Glutamatergic neuron (in vitro differentiated cells): ENCODE results near the gene LIPN. TPM values are rescaled to one million over a fixed set of nuclear protein-coding genes. Genes with fewer than 3 reads are reported as not detected.

Experiments used
- DNase-seq: peaks from one replicate; pipeline ENCODE4 v3.0.0; 2022
- H3K27ac Mint-ChIP-seq: one replicate; pipeline ENCODE4 v1.8.0; 2020; ENCODE audit warnings: mild to moderate bottlenecking, mixed read lengths, inconsistent platforms; ENCODE audit not compliant: unreplicated experiment
- H3K27me3 Mint-ChIP-seq: one replicate; pipeline ENCODE4 v1.8.0; 2020; ENCODE audit warnings: mild to moderate bottlenecking, moderate library complexity, mixed read lengths, inconsistent platforms; ENCODE audit not compliant: unreplicated experiment
- H3K36me3 Mint-ChIP-seq: one replicate; pipeline ENCODE4 v1.8.0; 2020; ENCODE audit warnings: mild to moderate bottlenecking, mixed read lengths, inconsistent platforms; ENCODE audit not compliant: unreplicated experiment
- H3K4me1 Mint-ChIP-seq: one replicate; pipeline ENCODE4 v1.8.0; 2020; ENCODE audit warnings: mild to moderate bottlenecking, low read depth, mixed read lengths, inconsistent platforms; ENCODE audit not compliant: unreplicated experiment
- H3K4me3 Mint-ChIP-seq: one replicate; pipeline ENCODE4 v1.8.0; 2020; ENCODE audit warnings: mild to moderate bottlenecking, mixed read lengths, inconsistent platforms; ENCODE audit not compliant: unreplicated experiment
- H3K9me3 Mint-ChIP-seq: one replicate; pipeline ENCODE4 v1.8.0; 2020; ENCODE audit warnings: mild to moderate bottlenecking, moderate library complexity, mixed read lengths, inconsistent platforms; ENCODE audit not compliant: unreplicated experiment
- CTCF ChIP-seq: fragments of 200-600 bp; sonication (generic); IDR thresholded peaks from one replicate; pipeline ENCODE4 v1.5.0; 2021; ENCODE audit not compliant: partially characterized antibody, unreplicated experiment
- total RNA-seq: library from RNA; stranded (reverse); fragmentation: NEBNext Ultra II Directional; extraction: Animal tissue kit (Norgen Biotek cat#: 25700); gene quantifications from one replicate; pipeline ENCODE4 v1.2.1, GENCODE V29; 2021; ENCODE audit not compliant: unreplicated experiment

The LIPN gene
- total RNA-seq, 1 donor from 2014 or later: not detected

DNA sequence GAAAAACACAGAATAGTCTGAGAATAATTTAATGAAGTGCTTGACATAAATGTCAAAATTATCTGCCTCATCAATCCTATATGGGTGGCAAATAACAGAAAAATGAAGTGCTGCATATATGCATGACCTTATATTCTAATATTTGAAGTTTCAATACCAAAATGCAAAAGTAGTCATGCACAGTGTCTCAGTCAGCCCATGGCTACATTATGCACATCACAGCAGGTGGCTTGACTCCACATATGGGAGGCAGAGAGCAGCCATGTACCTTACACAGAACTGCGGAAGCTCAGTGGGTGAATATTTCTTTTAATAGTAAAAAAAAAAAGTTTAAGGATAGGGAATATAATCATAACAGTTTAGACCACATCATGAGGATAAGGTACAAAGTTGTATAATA lies 17.4 kb upstream of the LIPN start:
- H3K36me3 Mint-ChIP-seq: no peaks in the 10 kb centered on the region
- peaks cover 12% of the 10 kb centered on the region for H3K4me1 Mint-ChIP-seq
- DNase-seq: no peak
- H3K9me3 Mint-ChIP-seq: no peaks in the 10 kb centered on the region
- no peak overlapping the region for H3K27ac Mint-ChIP-seq
- TF ChIP-seq CTCF: no peak
- H3K27me3 Mint-ChIP-seq: peaks cover 2% of the 10 kb centered on the region
- no peak overlapping the region for H3K4me3 Mint-ChIP-seq

DNA sequence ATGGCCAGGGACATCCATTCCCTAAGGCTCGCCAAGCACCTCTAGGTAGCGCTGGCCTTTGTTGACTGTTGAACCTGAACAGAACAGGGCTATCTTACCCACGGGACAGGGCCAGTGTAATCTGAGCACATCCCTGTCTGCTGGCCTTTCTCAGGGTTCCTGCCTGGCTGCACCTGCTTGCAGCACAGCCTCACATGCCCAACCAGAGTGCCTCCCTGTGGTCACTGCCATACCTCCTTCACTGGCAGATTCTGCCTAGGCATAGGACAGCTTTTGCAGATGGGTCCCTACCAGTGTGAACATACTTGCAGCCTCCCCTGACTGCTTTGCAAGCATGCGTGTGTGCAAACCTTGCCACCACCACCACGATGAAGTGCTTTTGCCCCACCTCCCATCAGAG lies 15.8 kb upstream of the LIPN start:
- no peaks in the 10 kb centered on the region for H3K9me3 Mint-ChIP-seq
- H3K4me1 Mint-ChIP-seq: peaks cover 1% of the 10 kb centered on the region
- no peak for DNase-seq
- H3K4me3 Mint-ChIP-seq: no peak overlapping the region
- H3K36me3 Mint-ChIP-seq: no peaks in the 10 kb centered on the region
- no peak overlapping the region for H3K27ac Mint-ChIP-seq
- H3K27me3 Mint-ChIP-seq: peaks cover 2% of the 10 kb centered on the region
- TF ChIP-seq CTCF: no peak

DNA sequence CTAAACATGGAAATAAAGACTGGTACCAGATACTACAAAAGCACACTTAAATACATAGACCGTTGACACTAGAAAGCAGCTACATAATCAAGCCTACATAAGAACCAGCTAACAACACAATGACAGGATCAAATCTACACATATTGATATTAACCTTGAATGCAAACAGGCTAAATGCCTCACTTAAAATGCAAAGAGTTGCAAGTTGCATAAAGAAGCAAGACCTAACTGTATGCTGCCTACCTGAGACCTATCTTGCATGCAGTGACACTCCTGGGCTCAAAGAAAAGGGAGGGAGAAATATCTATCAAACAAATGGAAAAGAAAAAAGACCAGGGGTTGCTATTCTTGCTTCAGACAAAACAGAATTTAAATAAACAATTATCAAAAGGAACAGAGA lies 14.2 kb upstream of the LIPN start:
- no peak for DNase-seq
- no peak overlapping the region for H3K4me3 Mint-ChIP-seq
- no peaks in the 10 kb centered on the region for H3K4me1 Mint-ChIP-seq
- H3K9me3 Mint-ChIP-seq: no peaks in the 10 kb centered on the region
- TF ChIP-seq CTCF: no peak
- no peak overlapping the region for H3K27ac Mint-ChIP-seq
- peaks cover 2% of the 10 kb centered on the region for H3K27me3 Mint-ChIP-seq
- no peaks in the 10 kb centered on the region for H3K36me3 Mint-ChIP-seq

DNA sequence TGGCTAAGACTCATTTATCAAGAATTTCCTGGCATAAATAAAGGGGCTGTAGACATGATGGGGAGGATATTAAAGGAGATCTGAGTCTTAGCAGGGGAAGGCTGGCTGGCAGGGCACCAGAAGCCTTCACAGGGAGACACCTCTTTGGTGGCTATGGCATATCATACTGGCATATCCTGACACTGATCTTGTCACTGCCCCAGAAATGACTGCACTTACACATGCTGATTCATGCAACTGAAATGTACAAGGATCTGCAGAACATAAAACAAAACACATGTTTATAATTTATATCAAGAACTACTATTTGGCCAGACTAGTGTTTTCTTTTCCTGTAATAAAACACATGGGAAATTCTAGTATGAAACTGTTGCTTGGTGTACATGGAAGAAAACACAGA lies 5.5 kb upstream of the LIPN start:
- no peaks in the 10 kb centered on the region for H3K36me3 Mint-ChIP-seq
- DNase-seq: no peak
- H3K4me3 Mint-ChIP-seq: no peak overlapping the region
- no peak overlapping the region for H3K27ac Mint-ChIP-seq
- H3K9me3 Mint-ChIP-seq: no peaks in the 10 kb centered on the region
- TF ChIP-seq CTCF: no peak
- H3K4me1 Mint-ChIP-seq: no peaks in the 10 kb centered on the region
- H3K27me3 Mint-ChIP-seq: no peaks in the 10 kb centered on the region

DNA sequence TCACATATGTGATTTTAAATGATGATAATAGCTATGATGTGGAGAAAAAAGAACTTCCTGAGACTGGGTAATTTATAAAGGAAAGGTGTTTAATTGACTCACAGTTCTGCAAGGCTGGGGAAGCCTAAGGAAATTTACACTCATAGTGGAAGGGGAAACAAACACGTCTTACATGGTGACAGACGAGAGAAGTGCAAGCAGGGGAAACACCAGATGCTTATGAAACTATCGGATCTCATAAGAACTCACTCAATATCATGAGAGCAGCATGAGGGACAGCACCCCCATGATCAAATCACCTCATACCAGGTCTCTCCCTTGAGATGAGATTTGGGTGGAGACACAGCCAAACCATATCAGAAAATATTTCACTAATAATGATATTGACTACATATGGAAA lies 4.1 kb upstream of the LIPN start:
- no peak for DNase-seq
- Mint-ChIP-seq H3K27ac (no peak overlapping the region), H3K27me3 (no peaks in the 10 kb centered on the region), H3K36me3 (no peaks in the 10 kb centered on the region), H3K4me1 (no peaks in the 10 kb centered on the region), H3K4me3 (no peak overlapping the region), H3K9me3 (no peaks in the 10 kb centered on the region)
- no peak for TF ChIP-seq CTCF
